Stimulated activated CD4-positive, alpha-beta T cell treated with anti-CD3 and anti-CD28 coated beads, Interleukin-2, amount 100 ng/mL, for 4 hours (primary cell): ENCODE measurements around the gene CALM3.
"Not testable (repeated sequence)": the region's sequence is repeated elsewhere in the genome, so short reads cannot be mapped to it uniquely, and the experiment has no call there.

Experiments used
- DNase-seq: peaks from one replicate; pipeline ENCODE4 v3.0.0-alpha.2; 2020; ENCODE audit warnings: low read depth

CALM3 gene

DNA sequence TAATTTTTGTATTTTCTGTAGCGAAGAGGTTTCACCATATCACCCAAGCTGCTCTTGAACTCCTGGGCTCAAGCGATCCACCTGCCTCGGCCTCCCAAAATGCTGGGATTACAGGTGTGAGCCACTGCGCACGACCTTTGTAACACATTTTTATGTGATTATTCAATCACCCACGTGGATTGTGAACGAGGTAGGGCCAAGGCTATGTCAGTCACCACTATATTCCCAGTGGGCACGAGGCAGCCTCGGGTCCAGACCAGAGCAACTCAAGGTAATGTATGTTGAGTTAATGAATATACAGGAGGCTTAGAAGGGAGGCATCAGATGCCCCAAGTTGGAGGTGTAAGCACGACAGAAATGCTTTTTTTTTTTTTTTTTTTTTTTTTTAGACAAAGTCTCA, 14.8 kb downstream of the CALM3 start:
- no peak for DNase-seq

DNA sequence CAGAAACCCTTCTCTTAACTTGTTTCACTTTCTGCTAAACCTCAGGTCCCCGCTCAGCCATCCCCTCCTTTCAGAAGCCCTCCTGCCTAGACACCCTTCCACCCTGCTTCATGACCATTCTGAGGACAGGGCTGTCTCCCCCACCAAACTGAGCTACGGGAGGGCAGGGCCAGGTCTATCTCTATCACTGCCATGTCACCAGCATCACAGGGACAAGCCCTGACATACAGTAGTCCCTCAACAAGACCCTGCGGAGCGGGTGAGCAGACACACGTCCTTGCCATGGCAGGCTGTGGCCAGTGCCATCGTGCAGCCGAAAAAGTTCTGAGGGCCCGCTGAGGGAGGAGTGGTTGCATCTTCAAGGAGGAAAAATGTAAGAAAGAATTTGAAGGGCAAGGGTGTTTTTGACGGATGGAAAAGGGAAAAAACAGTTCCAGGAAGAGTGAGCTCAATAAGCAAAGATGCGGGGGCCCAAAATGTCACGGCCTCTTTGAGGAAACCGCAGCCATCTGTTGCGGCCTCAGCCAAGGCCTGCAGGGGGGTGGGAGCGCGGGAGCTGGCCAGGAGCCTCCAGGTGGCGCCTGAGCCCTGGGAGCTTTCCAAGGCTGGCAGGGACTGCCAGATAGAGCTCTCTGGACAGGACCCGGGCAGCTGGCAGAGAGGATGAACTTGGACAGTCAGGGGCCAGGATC, 15.6 kb downstream of the CALM3 start:
- no peak for DNase-seq

DNA sequence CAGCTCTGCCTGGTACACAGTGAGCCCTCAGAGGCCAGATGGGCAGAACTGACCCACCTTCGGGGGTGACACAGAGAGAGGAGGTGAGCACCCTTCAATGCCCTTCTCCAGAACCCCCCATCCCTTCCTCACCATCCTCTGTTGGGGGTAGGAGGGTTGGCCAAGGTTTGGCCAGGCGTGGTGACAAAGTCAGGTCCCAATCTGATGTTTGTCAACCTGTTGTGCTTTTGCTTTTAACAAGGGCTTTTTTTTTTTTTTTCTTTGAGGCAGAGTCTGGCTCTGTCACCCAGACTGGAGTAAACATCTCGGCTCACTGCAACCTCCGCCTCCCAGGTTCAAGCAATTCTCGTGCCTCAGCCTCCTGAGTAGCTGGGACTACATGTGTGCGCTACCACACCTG, 16.5 kb downstream of the CALM3 start:
- DNase-seq = no peak

DNA sequence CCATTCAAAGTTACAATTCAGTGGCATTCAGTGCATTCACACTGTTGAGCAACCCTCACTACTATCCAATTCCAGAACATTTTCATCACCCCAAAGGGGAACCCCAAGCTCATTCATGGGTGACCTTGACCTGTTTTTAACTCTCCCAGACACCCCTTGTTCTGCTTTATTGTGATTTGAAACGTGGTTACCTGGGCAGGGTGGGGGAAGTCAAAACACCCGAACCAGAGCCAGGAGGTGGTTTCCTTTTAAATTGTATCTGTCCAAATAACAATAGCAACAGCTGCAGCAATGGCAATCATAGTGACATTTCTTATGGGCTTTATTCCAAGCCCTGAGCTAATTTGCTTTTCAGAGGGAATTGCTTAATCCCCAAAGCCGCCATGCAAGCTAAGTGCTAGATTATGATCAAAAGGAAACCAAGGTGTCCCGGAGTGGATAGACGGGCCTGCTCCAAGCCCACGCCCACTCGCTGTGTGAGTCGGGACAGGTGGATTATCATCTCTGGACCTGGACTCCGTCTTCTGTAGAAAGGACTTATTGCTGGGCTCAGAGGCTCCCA, 17.6 kb downstream of the CALM3 start:
- DNase-seq = no peak

DNA sequence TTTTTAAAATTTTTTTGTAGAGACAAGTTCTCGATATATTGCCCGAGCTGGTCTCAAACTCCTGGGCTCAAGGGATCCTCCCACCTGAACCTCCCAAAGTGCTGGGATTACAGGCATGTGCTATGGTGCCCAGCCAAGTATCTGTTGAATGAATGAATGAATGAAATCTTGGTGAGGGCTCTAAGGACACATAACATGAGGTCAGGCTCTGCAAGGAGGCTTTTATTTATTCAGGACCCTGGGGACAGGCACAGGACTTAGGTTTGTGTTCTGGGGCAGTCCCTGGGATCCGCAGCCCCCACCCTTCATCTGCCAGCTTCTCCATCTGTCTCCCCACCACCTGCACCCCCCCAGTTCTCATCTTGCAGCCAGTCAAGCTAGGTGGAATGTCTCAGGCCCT, 19.1 kb downstream of the CALM3 start:
- no peak for DNase-seq

DNA sequence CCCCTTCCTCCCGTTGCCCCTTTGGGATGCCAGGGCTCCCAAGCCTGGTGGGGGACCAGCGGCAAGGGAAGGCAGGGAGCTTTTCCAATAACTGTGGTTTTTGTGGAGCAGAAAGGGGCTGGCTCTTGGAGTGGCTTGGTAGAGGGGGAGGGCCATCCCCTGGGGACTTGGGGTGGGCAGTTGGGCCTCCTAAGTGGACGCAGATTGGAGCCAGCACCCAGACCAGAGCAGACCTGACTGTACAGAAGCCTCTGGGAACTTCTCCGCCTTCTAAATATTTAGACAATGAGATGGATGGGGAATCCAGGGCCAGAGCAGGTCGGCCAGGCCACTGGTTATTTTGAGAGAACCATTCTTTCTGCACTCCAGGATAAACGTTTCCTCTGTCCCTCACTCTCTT, 19.6 kb downstream of the CALM3 start:
- DNase-seq = no peak

DNA sequence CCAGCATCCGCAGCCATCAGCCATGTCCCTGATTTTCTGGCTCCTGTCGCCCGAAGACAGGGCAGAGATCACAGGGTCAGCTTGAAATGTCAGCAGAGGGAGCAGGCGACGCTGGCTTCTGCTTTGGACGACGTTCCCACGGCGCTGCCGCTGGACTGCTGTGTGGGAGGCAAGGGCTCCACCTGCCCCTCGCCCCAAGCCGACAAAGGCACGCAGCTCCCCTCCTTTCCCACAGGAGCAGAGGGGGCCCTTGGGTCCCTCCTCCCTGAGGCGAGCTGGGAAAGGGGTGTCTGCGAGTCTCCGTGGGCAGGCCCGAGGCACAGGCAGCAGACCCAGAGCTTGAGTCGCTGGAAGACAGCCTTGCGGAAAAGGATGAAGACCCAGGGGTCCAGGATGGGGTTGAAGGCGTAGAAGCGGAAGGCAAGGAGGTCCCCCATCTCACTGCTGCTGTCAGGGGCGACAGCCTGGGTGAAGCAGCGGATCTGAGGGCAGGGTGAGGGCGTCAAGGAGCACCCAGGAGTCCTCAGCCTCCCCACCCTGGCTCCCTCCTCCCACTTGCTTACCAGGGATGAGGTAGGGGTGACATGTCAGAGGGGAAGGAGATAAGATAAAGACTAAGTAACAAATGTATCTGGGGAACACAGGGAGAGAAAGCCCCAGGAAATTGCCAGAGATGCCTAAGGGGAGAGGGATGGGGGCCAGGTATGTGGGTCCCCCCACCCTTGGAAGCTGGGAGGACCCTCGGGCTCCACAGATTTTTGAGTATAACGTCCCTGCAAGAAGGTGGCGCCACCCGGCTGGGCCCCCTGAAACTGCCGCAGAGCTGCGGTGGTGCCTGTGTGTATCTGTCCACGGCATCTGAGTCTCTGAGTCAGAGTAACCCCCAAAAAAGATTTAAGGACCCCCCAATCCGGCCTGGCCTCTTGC, 20.3 kb downstream of the CALM3 start:
- DNase-seq = no peak

DNA sequence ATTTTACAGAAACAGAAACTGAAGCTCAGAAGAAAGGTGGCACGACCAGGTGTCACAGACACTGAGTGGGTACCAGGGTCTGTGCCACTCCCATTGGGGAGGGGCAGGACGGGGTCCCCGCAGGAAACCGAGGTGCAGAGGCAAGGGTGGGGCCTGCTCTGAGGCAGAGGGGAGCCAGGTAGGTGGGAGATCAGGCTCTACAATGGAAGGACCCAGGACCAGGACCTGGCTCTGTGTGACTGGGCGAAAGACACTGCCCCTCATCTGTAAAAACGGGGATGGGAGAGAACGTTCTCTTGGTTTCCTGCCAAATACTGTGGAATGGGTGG, 21.0 kb downstream of the CALM3 start:
- no peak for DNase-seq

DNA sequence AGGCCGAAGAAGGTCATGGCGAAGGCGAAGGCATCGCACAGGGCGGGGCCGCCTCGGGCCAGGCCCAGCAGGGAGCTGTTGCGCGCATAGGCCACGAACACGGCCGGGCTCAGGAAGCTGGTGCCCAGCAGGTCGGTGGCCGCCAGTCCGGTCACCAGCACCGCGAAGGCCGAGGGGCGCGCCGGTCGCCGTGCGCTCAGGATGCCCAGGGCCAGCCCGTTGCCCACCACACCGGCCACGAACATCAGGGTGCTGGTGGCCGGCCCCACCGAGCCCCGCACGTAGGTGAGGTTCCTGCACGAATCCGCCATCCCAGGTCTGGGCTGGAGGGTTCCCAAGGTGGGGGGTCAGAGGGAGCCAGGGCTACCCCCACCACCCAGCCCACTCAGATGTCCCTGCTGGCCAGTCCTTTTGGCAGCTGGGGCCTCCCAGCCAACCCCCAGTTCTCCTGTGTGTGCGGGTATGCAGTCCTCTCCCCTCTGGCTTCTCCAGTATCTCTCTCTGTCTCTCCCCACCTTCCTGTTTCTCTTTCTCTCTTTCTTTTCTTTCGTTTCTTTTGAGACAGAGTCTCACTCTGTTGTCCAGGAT, 22.9 kb downstream of the CALM3 start:
- no peak for DNase-seq

DNA sequence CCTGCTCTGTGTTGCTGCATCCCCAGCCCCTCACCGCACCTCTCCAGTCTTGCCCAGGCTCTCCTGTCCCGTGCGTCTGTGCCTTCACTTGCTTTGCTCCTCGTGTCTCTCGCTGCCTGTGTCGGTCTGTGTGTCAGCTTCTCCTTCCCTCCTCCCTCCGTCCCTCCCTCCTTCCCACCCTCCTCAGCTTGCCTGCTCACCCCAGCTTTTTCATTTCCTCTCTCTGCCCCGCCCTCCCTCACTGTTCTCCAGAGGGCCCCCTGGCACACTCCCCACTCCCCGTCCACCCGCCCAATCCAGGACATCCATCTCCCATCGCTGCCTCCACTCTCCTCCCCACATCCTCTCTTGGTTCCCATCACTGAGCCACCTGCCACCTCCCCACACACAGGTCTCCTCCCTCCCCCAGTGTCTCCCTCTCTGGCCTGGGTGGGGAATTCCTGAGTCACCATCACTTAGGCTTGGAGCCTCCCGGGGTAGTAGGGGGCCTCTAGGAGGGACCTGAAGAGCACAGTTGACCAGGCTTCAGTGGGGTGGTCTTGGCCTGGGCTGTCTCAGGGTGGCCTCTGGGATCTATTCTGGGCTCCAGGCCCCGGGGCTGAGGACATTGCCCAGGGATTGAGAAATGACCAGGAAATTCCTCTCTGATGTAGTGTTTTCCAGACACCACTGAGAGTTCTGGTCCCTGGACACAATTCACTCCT, 24.0 kb downstream of the CALM3 start, which contains the start of gene PTGIR:
Gene PTGIR (minus strand): TSS at position 132 of the 704 bp plus-strand sequence. CDS start 864 bp downstream, outside the sequence.
- no peak for DNase-seq

DNA sequence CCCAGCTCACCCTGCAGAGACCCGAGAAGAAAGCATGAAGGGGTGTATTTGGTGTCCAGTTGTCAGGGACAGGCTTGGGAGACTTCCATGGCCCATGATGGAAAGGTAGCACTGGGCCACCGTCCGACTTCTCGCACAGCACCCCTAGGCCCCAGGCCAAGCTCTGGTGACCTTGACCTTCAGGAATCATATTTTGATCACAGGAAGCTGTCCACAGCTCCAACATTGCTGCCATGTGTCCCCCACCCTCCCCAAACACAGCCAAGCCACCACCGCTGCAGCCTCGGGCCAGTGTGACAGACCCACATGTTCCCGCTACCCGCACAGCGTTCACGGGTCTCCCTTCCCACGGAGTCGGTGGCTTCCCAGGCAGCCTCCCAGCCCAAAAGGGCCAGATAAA, 24.6 kb downstream of the CALM3 start:
- DNase-seq = no peak

DNA sequence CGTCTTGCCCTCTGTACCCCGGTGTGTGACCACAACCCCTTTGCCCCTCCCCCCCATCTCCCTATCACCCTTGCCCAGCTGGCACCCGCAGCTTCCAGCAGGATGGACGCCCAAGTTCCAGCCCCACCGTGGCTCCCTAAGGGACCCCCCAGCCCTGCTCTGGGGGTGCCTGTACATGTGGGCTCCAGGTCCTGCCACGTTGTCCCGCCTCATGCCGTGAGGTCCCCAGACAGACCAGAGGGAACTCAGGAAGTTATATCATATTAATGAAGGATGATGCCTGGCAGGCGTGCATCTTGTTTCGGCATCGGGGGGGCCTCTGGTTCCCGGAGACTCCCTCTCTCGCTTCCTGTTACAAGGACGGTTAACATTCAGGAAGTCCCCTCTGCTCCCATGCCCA, 25.3 kb downstream of the CALM3 start:
- DNase-seq = no peak

DNA sequence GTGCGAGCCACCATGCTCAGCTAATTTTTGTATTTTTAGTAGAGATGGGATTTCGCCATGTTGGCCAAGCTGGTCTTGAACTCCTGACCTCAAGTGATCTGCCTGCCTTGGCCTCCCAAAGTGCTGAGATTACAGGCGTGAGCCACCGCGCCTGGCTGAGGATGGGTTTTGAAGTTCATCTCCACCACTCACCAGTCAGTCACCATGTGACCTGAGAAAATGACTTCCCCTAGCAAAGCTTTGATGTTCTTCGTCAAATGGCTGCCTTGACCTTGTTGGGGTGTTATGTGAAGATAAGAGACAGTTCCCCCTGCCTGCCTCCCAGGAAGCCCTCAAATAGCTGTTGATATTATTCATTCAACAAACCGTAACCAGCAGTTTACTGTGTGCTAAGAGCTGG, 27.8 kb downstream of the CALM3 start:
- DNase-seq = not testable (repeated sequence)

DNA sequence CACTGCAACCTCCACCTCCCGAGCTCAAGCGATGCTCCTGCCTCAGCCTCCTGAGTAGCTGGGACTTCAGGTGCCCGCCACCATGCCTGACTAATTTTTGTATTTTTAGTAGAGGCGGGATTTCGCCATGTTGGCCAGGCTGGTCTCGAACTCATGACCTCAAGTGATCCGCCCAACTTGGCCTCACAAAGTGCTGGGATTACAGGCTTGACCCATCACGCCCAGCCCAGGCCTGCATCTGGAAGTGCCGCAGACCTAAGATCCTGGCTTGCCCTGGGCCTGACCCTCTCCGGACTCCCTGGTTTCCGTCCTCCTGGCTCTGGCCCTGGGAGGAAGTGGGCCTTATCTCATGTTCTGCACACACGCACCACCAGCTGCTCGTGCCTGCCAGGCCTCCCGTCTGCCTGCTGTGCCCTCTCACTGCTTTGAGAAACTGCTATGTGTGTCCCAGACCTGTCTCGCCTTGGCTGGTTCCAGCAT, 28.5 kb downstream of the CALM3 start:
- no peak for DNase-seq

DNA sequence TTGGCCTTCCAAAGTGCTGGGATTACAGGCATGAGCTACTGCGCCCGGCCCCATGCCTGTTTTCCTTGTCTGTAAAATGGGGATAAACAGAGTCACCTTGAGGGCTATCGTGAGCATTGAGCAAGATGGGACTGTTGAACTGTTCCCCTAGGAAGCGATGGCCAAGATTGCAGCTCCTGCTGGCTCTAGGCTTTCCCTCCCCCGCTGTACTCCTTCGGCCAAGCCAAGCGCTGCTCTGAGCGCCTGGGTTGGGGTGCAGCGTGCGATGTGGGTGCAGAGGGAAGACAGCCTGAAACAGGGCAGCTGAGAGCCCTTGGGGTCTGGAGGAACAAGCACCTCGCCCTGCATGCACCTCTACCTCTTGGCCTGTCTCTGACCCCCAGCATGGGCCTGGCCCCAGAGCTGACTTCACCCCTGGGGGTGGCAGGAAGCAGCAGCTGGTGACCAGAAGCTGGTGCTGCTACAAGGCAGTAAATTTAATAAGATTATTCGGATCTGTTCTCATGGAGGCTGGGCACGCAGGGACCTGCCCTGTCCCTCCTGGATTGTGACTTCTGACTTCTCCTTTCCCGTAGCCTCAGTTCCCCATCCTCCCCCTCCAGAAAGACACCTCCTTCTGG, 29.6 kb downstream of the CALM3 start:
- DNase-seq = no peak

DNA sequence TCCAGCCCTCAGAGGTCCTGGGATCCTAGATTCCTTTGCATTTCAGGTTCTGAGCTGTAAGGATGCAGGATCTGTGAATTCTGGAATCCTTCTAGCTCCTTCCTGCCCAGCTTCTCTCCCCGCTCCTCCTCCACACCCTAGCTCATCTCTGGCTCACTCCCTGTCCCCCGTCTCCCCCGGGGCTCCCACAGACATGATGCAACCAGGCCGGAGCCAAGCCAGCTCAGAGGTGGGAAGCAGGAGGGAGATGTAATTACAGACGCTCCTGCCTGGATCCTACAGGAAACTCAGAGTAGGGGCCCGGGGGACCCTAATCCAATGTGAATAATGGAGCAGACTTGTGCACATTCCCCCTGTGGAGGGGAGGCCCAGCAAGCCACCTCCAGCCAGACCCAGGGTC, 30.4 kb downstream of the CALM3 start:
- no peak for DNase-seq

DNA sequence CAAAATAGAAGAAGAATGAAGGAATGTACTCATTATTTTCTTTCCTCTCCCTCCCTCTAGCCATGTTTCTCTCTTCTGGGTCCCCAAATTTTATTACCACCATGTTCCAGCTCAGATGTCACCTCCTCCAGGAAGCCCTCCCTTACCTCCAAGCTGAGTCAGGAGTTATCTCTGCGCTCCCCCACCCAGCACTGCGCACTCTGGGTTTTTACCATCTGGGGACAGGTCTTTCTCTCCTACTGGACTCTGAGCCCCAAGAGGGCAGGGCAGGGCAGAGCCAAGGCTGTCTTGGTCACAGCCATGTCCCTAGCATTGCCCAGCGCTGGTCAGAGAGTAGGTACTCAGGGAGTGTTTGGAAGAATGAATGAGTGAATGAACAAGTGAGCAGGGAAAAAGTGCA, 32.0 kb downstream of the CALM3 start:
- no peak for DNase-seq

DNA sequence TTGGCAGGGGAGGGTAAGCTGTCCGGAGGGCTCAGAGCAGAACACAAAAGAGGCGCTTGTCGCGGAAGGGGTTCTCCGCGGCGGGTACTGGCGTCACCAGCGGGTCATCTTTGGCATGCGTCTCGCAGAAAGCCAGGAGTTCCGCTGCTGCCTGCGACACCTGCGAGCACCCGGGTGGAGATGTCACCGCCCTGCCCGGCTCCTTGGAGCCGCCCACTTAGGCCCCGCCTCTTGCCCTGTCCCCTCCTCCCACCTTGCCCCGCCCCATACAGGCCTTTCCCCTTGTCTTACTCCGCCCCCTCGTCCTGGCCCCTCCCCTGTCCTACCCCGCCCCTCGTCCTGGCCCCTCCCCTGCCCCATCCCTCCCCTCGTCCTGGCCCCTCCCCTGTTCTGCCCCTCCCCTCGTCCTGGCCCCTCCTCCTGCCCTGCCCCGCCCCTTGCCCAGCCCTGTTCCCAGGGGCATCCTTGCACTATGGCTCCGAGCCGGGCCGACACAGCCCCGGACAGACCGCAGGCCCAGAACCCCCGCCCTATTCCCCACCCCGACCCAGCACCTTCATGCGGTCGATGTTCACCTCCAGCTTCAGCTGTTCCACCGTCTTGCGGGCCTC, 33.0 kb downstream of the CALM3 start:
- DNase-seq = peak; percentile 92

DNA sequence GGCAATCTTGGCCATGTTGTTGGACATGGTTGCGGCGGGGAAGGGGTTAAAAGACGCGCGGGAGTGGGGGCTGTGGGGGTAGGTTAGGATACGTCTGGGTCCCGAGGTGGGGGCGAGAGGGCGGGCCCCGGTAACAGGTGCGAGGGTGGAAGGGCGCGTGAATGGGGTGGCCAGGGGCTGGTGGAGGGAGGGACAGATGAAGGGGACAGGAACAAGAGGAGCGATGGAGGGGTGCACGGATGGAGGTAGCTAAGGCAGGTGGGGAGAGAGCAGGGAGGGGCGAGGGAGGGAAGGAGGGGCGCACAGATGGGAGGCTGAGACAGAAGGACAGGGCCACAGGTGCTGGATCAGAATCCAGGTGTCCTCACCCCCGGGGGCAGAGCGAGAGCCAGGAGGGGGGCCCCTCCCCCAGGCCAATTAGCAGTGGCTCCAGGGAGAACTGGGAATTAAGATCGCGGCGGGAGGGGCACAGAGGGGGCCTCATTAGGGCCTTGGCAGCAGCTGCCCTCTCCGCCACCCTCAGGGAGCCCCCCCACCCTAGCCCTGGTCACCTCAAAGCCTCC, 33.6 kb downstream of the CALM3 start:
- DNase-seq = no peak

DNA sequence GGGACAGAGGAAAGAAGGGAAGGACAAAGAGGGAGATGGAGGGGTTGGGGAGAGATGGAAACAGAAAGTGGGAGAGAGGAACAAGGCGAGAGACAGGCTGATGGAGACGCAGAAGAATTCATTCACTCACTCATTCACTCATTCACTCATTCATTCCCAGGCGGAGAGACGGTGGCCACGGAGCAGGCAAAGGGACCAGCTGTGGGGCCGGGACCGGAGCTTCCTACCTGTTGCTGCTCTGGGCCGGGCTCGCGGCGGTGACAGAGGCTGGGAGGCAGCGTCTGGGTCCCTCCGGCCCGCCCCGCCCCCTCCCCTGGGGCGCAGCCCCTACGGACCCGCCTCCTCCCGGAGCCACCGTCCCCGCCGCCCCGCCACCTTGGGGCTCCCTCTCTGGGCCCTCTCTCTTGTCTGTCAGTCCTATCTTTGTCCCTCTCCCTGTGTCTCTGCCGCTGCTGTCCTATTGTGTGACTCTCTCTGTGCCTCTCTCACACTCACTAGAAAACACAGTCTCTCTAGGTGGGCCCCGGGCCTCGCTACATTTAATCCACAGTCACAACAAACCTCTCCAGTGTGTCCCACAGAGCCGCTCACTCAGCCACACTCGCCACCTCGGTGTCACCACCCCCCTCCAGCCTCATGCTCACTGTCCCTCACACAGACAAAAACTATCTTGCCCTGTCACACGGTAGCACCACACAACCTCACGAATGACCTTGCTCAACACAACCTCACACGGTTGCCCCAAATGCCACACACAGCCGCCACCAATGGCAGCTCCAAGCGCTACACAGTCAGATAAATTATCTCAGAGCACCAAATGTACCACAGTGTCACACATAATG, 35.0 kb downstream of the CALM3 start, which contains the start of gene GNG8:
Gene GNG8 (minus strand): TSS at position 283 of the 842 bp plus-strand sequence. CDS start 1,520 bp downstream, outside the sequence.
- DNase-seq = no peak
